Activated T-cell treated with anti-CD3 and anti-CD28 coated beads, Interleukin-2, amount 50 U/mL, for 24 hours (primary cell): ENCODE data around the gene VEPH1.

Experiments
- DNase-seq: peaks from one replicate; pipeline ENCODE4 v3.0.0-alpha.2; 2020
- H3K27ac Mint-ChIP-seq: 2 replicates; pipeline ENCODE4 v1.8.0; 2020; ENCODE audit warnings: mild to moderate bottlenecking, mixed read lengths
- H3K27me3 Mint-ChIP-seq: 2 replicates; pipeline ENCODE4 v1.8.0; 2020; ENCODE audit warnings: mixed read lengths
- H3K36me3 Mint-ChIP-seq: 2 replicates; pipeline ENCODE4 v1.8.0; 2020; ENCODE audit warnings: low read depth, mixed read lengths
- H3K4me1 Mint-ChIP-seq: 2 replicates; pipeline ENCODE4 v1.8.0; 2020; ENCODE audit warnings: low read depth, mixed read lengths
- H3K4me3 Mint-ChIP-seq: 2 replicates; pipeline ENCODE4 v1.8.0; 2020; ENCODE audit warnings: mild to moderate bottlenecking, moderate library complexity, mixed read lengths
- H3K9me3 Mint-ChIP-seq: 2 replicates; pipeline ENCODE4 v1.8.0; 2020; ENCODE audit warnings: mixed read lengths

Gene VEPH1

GRCh38 chr3:157265931-157266330, 237.3 kb downstream of the VEPH1 start:
- Mint-ChIP-seq H3K36me3 (no peaks in the 10 kb centered on the region), H3K9me3 (no peaks in the 10 kb centered on the region), H3K27me3 (no peaks in the 10 kb centered on the region), H3K4me1 (no peaks in the 10 kb centered on the region), H3K4me3 (no peak overlapping the region), H3K27ac (no peak overlapping the region)
- DNase-seq, result no peak

- Mint-ChIP-seq H3K27me3 (no peaks in the 10 kb centered on the region), H3K9me3 (no peaks in the 10 kb centered on the region), H3K4me3 (no peak overlapping the region), H3K27ac (no peak overlapping the region), H3K4me1 (no peaks in the 10 kb centered on the region), H3K36me3 (no peaks in the 10 kb centered on the region)
- DNase-seq, result no peak
Observed at GRCh38 chr3:157263027-157263426, 240.2 kb downstream of the VEPH1 start.

GRCh38 chr3:157261000-157261399, 242.2 kb downstream of the VEPH1 start:
- no peaks in the 10 kb centered on the region for H3K36me3 Mint-ChIP-seq
- no peaks in the 10 kb centered on the region for H3K9me3 Mint-ChIP-seq
- H3K4me3 Mint-ChIP-seq, result no peak overlapping the region
- no peak overlapping the region for H3K27ac Mint-ChIP-seq
- no peaks in the 10 kb centered on the region for H3K4me1 Mint-ChIP-seq
- no peak for DNase-seq
- H3K27me3 Mint-ChIP-seq, result no peaks in the 10 kb centered on the region

GRCh38 chr3:157259825-157260224, 243.4 kb downstream of the VEPH1 start:
- Mint-ChIP-seq H3K4me3 (no peak overlapping the region), H3K36me3 (no peaks in the 10 kb centered on the region), H3K27me3 (no peaks in the 10 kb centered on the region), H3K27ac (no peak overlapping the region), H3K4me1 (no peaks in the 10 kb centered on the region), H3K9me3 (no peaks in the 10 kb centered on the region)
- DNase-seq, result no peak

GRCh38 chr3:157257101-157257500, 246.1 kb downstream of the VEPH1 start:
- no peak for DNase-seq
- Mint-ChIP-seq H3K27me3 (no peaks in the 10 kb centered on the region), H3K9me3 (no peaks in the 10 kb centered on the region), H3K4me1 (no peaks in the 10 kb centered on the region), H3K27ac (no peak overlapping the region), H3K4me3 (no peak overlapping the region), H3K36me3 (no peaks in the 10 kb centered on the region)

GRCh38 chr3:157255797-157256196, 247.4 kb downstream of the VEPH1 start:
- no peaks in the 10 kb centered on the region for H3K4me1 Mint-ChIP-seq
- H3K36me3 Mint-ChIP-seq, result no peaks in the 10 kb centered on the region
- no peak for DNase-seq
- H3K27ac Mint-ChIP-seq, result no peak overlapping the region
- no peak overlapping the region for H3K4me3 Mint-ChIP-seq
- H3K9me3 Mint-ChIP-seq, result no peaks in the 10 kb centered on the region
- H3K27me3 Mint-ChIP-seq, result no peaks in the 10 kb centered on the region

- Mint-ChIP-seq H3K4me3 (no peak overlapping the region), H3K4me1 (peaks cover 10% of the 10 kb centered on the region), H3K36me3 (no peaks in the 10 kb centered on the region), H3K9me3 (no peaks in the 10 kb centered on the region), H3K27me3 (no peaks in the 10 kb centered on the region), H3K27ac (no peak overlapping the region)
- DNase-seq, result no peak
Observed at GRCh38 chr3:157251685-157252084, 251.5 kb downstream of the VEPH1 start.

- DNase-seq, result no peak
- Mint-ChIP-seq H3K27ac (no peak overlapping the region), H3K9me3 (no peaks in the 10 kb centered on the region), H3K4me3 (no peak overlapping the region), H3K27me3 (no peaks in the 10 kb centered on the region), H3K4me1 (peaks cover 10% of the 10 kb centered on the region), H3K36me3 (no peaks in the 10 kb centered on the region)
Observed at GRCh38 chr3:157249606-157250005, 253.6 kb downstream of the VEPH1 start.

GRCh38 chr3:157248590-157249422, 254.4 kb downstream of the VEPH1 start:
- Mint-ChIP-seq H3K27me3 (no peaks in the 10 kb centered on the region), H3K4me1 (peaks cover 10% of the 10 kb centered on the region), H3K36me3 (no peaks in the 10 kb centered on the region), H3K9me3 (no peaks in the 10 kb centered on the region), H3K27ac (no peak overlapping the region), H3K4me3 (no peak overlapping the region)
- no peak for DNase-seq

- H3K9me3 Mint-ChIP-seq, result no peaks in the 10 kb centered on the region
- no peak overlapping the region for H3K27ac Mint-ChIP-seq
- no peaks in the 10 kb centered on the region for H3K27me3 Mint-ChIP-seq
- no peak overlapping the region for H3K4me3 Mint-ChIP-seq
- no peak for DNase-seq
- no peaks in the 10 kb centered on the region for H3K36me3 Mint-ChIP-seq
- peaks cover 10% of the 10 kb centered on the region for H3K4me1 Mint-ChIP-seq
Observed at GRCh38 chr3:157247391-157247790, 255.8 kb downstream of the VEPH1 start.

GRCh38 chr3:157242836-157243235, 260.4 kb downstream of the VEPH1 start:
- Mint-ChIP-seq H3K27ac (no peak overlapping the region), H3K9me3 (no peaks in the 10 kb centered on the region), H3K4me3 (no peak overlapping the region)

GRCh38 chr3:157241599-157241998, 261.6 kb downstream of the VEPH1 start:
- Mint-ChIP-seq H3K27ac (no peak overlapping the region), H3K36me3 (no peaks in the 10 kb centered on the region), H3K27me3 (no peaks in the 10 kb centered on the region), H3K4me1 (no peaks in the 10 kb centered on the region), H3K4me3 (no peak overlapping the region), H3K9me3 (no peaks in the 10 kb centered on the region)
- DNase-seq, result no peak

More at GRCh38 chr3:157242836-157243235, 260.4 kb downstream of the VEPH1 start:
- Mint-ChIP-seq H3K36me3 (no peaks in the 10 kb centered on the region), H3K27me3 (no peaks in the 10 kb centered on the region), H3K4me1 (peaks cover 6% of the 10 kb centered on the region)
- DNase-seq, result no peak

- H3K4me3 Mint-ChIP-seq, result no peak overlapping the region
- no peaks in the 10 kb centered on the region for H3K4me1 Mint-ChIP-seq
- H3K36me3 Mint-ChIP-seq, result no peaks in the 10 kb centered on the region
- no peaks in the 10 kb centered on the region for H3K27me3 Mint-ChIP-seq
- DNase-seq, result no peak
- no peaks in the 10 kb centered on the region for H3K9me3 Mint-ChIP-seq
- H3K27ac Mint-ChIP-seq, result no peak overlapping the region
Observed at GRCh38 chr3:157240408-157240807, 262.8 kb downstream of the VEPH1 start.

GRCh38 chr3:157239082-157239704, 264.0 kb downstream of the VEPH1 start:
- no peaks in the 10 kb centered on the region for H3K36me3 Mint-ChIP-seq
- no peak overlapping the region for H3K27ac Mint-ChIP-seq
- H3K4me3 Mint-ChIP-seq, result no peak overlapping the region
- H3K27me3 Mint-ChIP-seq, result no peaks in the 10 kb centered on the region
- no peaks in the 10 kb centered on the region for H3K9me3 Mint-ChIP-seq
- H3K4me1 Mint-ChIP-seq, result no peaks in the 10 kb centered on the region
- peak; percentile 75 for DNase-seq

GRCh38 chr3:157238457-157238856, 264.8 kb downstream of the VEPH1 start:
- no peak overlapping the region for H3K4me3 Mint-ChIP-seq
- no peak overlapping the region for H3K27ac Mint-ChIP-seq
- H3K9me3 Mint-ChIP-seq, result no peaks in the 10 kb centered on the region
- no peaks in the 10 kb centered on the region for H3K4me1 Mint-ChIP-seq
- H3K27me3 Mint-ChIP-seq, result no peaks in the 10 kb centered on the region
- DNase-seq, result no peak
- no peaks in the 10 kb centered on the region for H3K36me3 Mint-ChIP-seq
